H9 (cell line): ENCODE measurements around the gene NSG1. TPM values are rescaled to one million over a fixed set of nuclear protein-coding genes. Genes with fewer than 3 reads are reported as not detected.

ENCODE experiments used
- DNase-seq: peaks from one replicate; pipeline ENCODE4 v3.0.0-alpha.2; 2017
- H2AFZ ChIP-seq: one replicate; pipeline ENCODE4 v1.6.1; 2013; ENCODE audit warnings: mild to moderate bottlenecking, low read length, control low read depth, moderate library complexity
- H2AK5ac ChIP-seq: 2 replicates; pipeline ENCODE4 v1.6.1; 2013; ENCODE audit warnings: low read length, control low read depth, mixed read lengths; ENCODE audit not compliant: insufficient read length
- H2BK120ac ChIP-seq: one replicate; pipeline ENCODE4 v1.6.1; 2013; ENCODE audit warnings: low read depth, mild to moderate bottlenecking, low read length, control low read depth, inconsistent platforms; ENCODE audit not compliant: poor library complexity, severe bottlenecking
- H2BK12ac ChIP-seq: 2 replicates; pipeline ENCODE4 v1.6.1; 2013; ENCODE audit warnings: low read length, control low read depth, mixed read lengths, low read depth; ENCODE audit not compliant: insufficient read length
- H2BK15ac ChIP-seq: 2 replicates; pipeline ENCODE4 v1.6.1; 2013; ENCODE audit warnings: low read depth, low read length, control low read depth
- H2BK20ac ChIP-seq: one replicate; pipeline ENCODE4 v1.6.1; 2013; ENCODE audit warnings: low read depth, mild to moderate bottlenecking, low read length, control low read depth, inconsistent platforms; ENCODE audit not compliant: poor library complexity, severe bottlenecking
- H2BK5ac ChIP-seq: 2 replicates; pipeline ENCODE4 v1.6.1; 2013; ENCODE audit warnings: low read length, control low read depth, mixed read lengths; ENCODE audit not compliant: insufficient read length
- H3K14ac ChIP-seq: 2 replicates; pipeline ENCODE4 v1.6.1; 2013; ENCODE audit warnings: low read length, control low read depth; ENCODE audit not compliant: insufficient read depth
- H3K18ac ChIP-seq: 2 replicates; pipeline ENCODE4 v1.6.1; 2013; ENCODE audit warnings: low read depth, mild to moderate bottlenecking, mixed read lengths, low read length, control low read depth; ENCODE audit not compliant: insufficient read length
- H3K23ac ChIP-seq: 2 replicates; pipeline ENCODE4 v1.6.1; 2013; ENCODE audit warnings: low read length, control low read depth, mixed read lengths, low read depth; ENCODE audit not compliant: insufficient read length
- H3K23me2 ChIP-seq: 2 replicates; pipeline ENCODE4 v1.6.1; 2013; ENCODE audit warnings: low read depth, mild to moderate bottlenecking, mixed read lengths, low read length, control low read depth; ENCODE audit not compliant: insufficient read length, poor library complexity, severe bottlenecking
- H3K27ac ChIP-seq: 2 replicates; pipeline ENCODE4 v1.5.1; 2013; ENCODE audit warnings: low read length, control low read depth, mixed read lengths, low read depth; ENCODE audit not compliant: insufficient read length
- H3K27me3 ChIP-seq: 2 replicates; pipeline ENCODE4 v1.6.1; 2013; ENCODE audit warnings: low read length, control low read depth, inconsistent platforms; ENCODE audit not compliant: insufficient read depth
- H3K4ac ChIP-seq: 2 replicates; pipeline ENCODE4 v1.6.1; 2013; ENCODE audit warnings: low read depth, mild to moderate bottlenecking, control low read depth, inconsistent platforms, low read length, moderate library complexity
- H3K4me1 ChIP-seq: 2 replicates; pipeline ENCODE4 v1.6.1; 2013; ENCODE audit warnings: low read length, control low read depth, inconsistent platforms; ENCODE audit not compliant: insufficient read depth
- H3K4me2 ChIP-seq: 2 replicates; pipeline ENCODE4 v1.6.1; 2013; ENCODE audit warnings: low read length, control low read depth, mixed read lengths; ENCODE audit not compliant: insufficient read length, insufficient read depth
- H3K56ac ChIP-seq: 2 replicates; pipeline ENCODE4 v1.6.1; 2013; ENCODE audit warnings: low read depth, mild to moderate bottlenecking, mixed read lengths, low read length, control low read depth; ENCODE audit not compliant: insufficient read length
- H3K79me1 ChIP-seq: 2 replicates; pipeline ENCODE4 v1.6.1; 2013; ENCODE audit warnings: low read depth, mild to moderate bottlenecking, moderate library complexity, low read length, control low read depth, inconsistent platforms; ENCODE audit not compliant: insufficient read depth, poor library complexity, severe bottlenecking
- H3K79me2 ChIP-seq: 2 replicates; pipeline ENCODE4 v1.6.1; 2013; ENCODE audit warnings: low read length, control low read depth, inconsistent platforms; ENCODE audit not compliant: insufficient read depth
- H3K9ac ChIP-seq: 2 replicates; pipeline ENCODE4 v1.6.1; 2013; ENCODE audit warnings: low read length, control low read depth, mixed read lengths; ENCODE audit not compliant: insufficient read length; ENCODE audit errors: extremely low read depth
- H3K9me3 ChIP-seq: one replicate; pipeline ENCODE4 v1.6.1; 2013; ENCODE audit warnings: low read depth, low read length, inconsistent platforms; ENCODE audit not compliant: control insufficient read depth
- H3T11ph ChIP-seq: one replicate; pipeline ENCODE4 v1.6.1; 2013; ENCODE audit warnings: mild to moderate bottlenecking, low read length, control low read depth, inconsistent platforms
- H4K20me1 ChIP-seq: one replicate; pipeline ENCODE4 v1.6.1; 2013; ENCODE audit not compliant: control insufficient read depth, insufficient read length, insufficient read depth
- H4K5ac ChIP-seq: 2 replicates; pipeline ENCODE4 v1.6.1; 2013; ENCODE audit warnings: low read depth, mild to moderate bottlenecking, mixed read lengths, low read length, control low read depth; ENCODE audit not compliant: insufficient read length
- H4K8ac ChIP-seq: replicated peaks from 2 replicates; pipeline ENCODE4 v1.6.1; 2013; ENCODE audit warnings: low read length, control low read depth, mixed read lengths, low read depth; ENCODE audit not compliant: insufficient read length
- H4K91ac ChIP-seq: 2 replicates; pipeline ENCODE4 v1.6.1; 2013; ENCODE audit warnings: low read depth, mild to moderate bottlenecking, moderate library complexity, mixed read lengths, low read length, control low read depth; ENCODE audit not compliant: insufficient read length
- H3K27ac Mint-ChIP-seq, 3 experiments: 2 replicates in 2 of 3; 3 replicates in 1 of 3; pipeline ENCODE4 v1.8.0; 2020 to 2021; ENCODE audit warnings: mixed read lengths in 3 of 3, mild to moderate bottlenecking in 1 of 3, moderate library complexity in 1 of 3
- H3K27me3 Mint-ChIP-seq: 2 replicates; pipeline ENCODE4 v1.8.0; 2021; ENCODE audit warnings: low read depth, mild to moderate bottlenecking, moderate library complexity, mixed read lengths
- H3K36me3 Mint-ChIP-seq, 3 experiments: 2 replicates in 2 of 3; 3 replicates in 1 of 3; pipeline ENCODE4 v1.8.0; 2020 to 2021; ENCODE audit warnings: low read depth in 3 of 3, mixed read lengths in 3 of 3; ENCODE audit not compliant: insufficient read depth in 1 of 3
- H3K4me1 Mint-ChIP-seq, 2 experiments: 2 replicates each; pipeline ENCODE4 v1.8.0; 2020; ENCODE audit warnings: mixed read lengths in 2 of 2
- H3K4me3 Mint-ChIP-seq, 2 experiments: 2 replicates in 1 of 2; 3 replicates in 1 of 2; pipeline ENCODE4 v1.8.0; 2020 to 2021; ENCODE audit warnings: mild to moderate bottlenecking in 2 of 2, mixed read lengths in 2 of 2, moderate library complexity in 1 of 2
- H3K9me3 Mint-ChIP-seq, 2 experiments: 2 replicates in 1 of 2; 3 replicates in 1 of 2; pipeline ENCODE4 v1.8.0; 2020; ENCODE audit warnings: mild to moderate bottlenecking in 2 of 2, mixed read lengths in 2 of 2, moderate library complexity in 1 of 2
- WGBS: extraction: QIAGEN DNeasy Blood & Tissue Kit; methylation state at CpG from one replicate; pipeline ENCODE4 v1.1.7; 2013; ENCODE audit warnings: missing lambda C conversion rate, low lambda C conversion rate, mixed read lengths; ENCODE audit not compliant: insufficient read length; ENCODE audit errors: extremely low coverage; 5-methylcytosine and 5-hydroxymethylcytosine counted together
- total RNA-seq: library from RNA; stranded (reverse); gene quantifications from 2 replicates; pipeline ENCODE4 v1.2.1, GENCODE V29; 2021
- TF ChIP-seq, protein P1 (sequence below): fragments of 200-600 bp; sonication (generic); conservative IDR thresholded peaks from 3 replicates; pipeline ENCODE4 v1.8.0; 2021; ENCODE audit warnings: antibody characterized with exemption, mild to moderate bottlenecking

Gene NSG1
- total RNA-seq, 1 experiment from 2014 or later: 9.3 TPM

- H3K14ac ChIP-seq: no peak overlapping the region
- no peak overlapping the region for H2BK5ac ChIP-seq
- no peaks in the 10 kb centered on the region for H3K79me2 ChIP-seq
- H2BK120ac ChIP-seq: no peak overlapping the region
- H4K8ac ChIP-seq: no peak overlapping the region
- H2AK5ac ChIP-seq: no peak overlapping the region
- H3K23me2 ChIP-seq: no peaks in the 10 kb centered on the region
- no peak overlapping the region for H2BK15ac ChIP-seq
- no peak overlapping the region for H4K5ac ChIP-seq
- Mint-ChIP-seq H3K36me3 (peaks cover 0 to 10% (median 4%) of the 10 kb centered on the region in 3 experiments; a peak in 3 of 7 replicates), H3K4me3 (no peak overlapping the region), H3K4me1 (peaks cover 58 to 60% of the 10 kb centered on the region in 2 experiments), H3K9me3 (no peaks in the 10 kb centered on the region), H3K27me3 (peaks cover 8% of the 10 kb centered on the region), H3K27ac (peak overlapping the region in 2 of 3 experiments; percentile 21 to 81; a peak in 4 of 7 replicates)
- peaks cover 37% of the 10 kb centered on the region for H3K4me1 ChIP-seq
- H2AFZ ChIP-seq: no peak overlapping the region
- no peak overlapping the region for H3K23ac ChIP-seq
- no peak overlapping the region for H2BK12ac ChIP-seq
- no peak overlapping the region for H3K18ac ChIP-seq
- TF ChIP-seq, protein P1, sequence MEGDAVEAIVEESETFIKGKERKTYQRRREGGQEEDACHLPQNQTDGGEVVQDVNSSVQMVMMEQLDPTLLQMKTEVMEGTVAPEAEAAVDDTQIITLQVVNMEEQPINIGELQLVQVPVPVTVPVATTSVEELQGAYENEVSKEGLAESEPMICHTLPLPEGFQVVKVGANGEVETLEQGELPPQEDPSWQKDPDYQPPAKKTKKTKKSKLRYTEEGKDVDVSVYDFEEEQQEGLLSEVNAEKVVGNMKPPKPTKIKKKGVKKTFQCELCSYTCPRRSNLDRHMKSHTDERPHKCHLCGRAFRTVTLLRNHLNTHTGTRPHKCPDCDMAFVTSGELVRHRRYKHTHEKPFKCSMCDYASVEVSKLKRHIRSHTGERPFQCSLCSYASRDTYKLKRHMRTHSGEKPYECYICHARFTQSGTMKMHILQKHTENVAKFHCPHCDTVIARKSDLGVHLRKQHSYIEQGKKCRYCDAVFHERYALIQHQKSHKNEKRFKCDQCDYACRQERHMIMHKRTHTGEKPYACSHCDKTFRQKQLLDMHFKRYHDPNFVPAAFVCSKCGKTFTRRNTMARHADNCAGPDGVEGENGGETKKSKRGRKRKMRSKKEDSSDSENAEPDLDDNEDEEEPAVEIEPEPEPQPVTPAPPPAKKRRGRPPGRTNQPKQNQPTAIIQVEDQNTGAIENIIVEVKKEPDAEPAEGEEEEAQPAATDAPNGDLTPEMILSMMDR: no peak
- H3K9ac ChIP-seq: no peak overlapping the region
- no peaks in the 10 kb centered on the region for H3K27me3 ChIP-seq
- no peak overlapping the region for H2BK20ac ChIP-seq
- no peaks in the 10 kb centered on the region for H3K79me1 ChIP-seq
- H3T11ph ChIP-seq: no peak overlapping the region
- peak; percentile 85 for DNase-seq
- H3K27ac ChIP-seq: no peak overlapping the region
- H3K56ac ChIP-seq: no peak overlapping the region
- no peak overlapping the region for H3K4ac ChIP-seq
- H4K91ac ChIP-seq: no peak overlapping the region
- no peak overlapping the region for H3K4me2 ChIP-seq
- H3K9me3 ChIP-seq: no peaks in the 10 kb centered on the region
- no CpG with 5 or more reads among the region's 12 CpGs for WGBS
- H4K20me1 ChIP-seq: no peaks in the 10 kb centered on the region
These were observed 40.4 kb downstream of the NSG1 start for GRCh38 chr4:4427121-4427870.
